GM23338 (cell line): ENCODE data around the gene GLRA1. TPM values are rescaled to one million over a fixed set of nuclear protein-coding genes. Genes with fewer than 3 reads are reported as not detected.

Source experiments
- CREB1 ChIP-seq: fragments of 250-450 bp; sonication (Bioruptor Pico); IDR thresholded peaks from 2 replicates; pipeline ENCODE4 v1.5.0; 2020; ENCODE audit warnings: low read depth, mild to moderate bottlenecking, moderate library complexity
- EZH2 ChIP-seq: fragments of 200-600 bp; sonication (generic); IDR thresholded peaks from one replicate; pipeline ENCODE4 v1.8.0; 2017; ENCODE audit warnings: antibody characterized with exemption, mild to moderate bottlenecking, low read depth; ENCODE audit not compliant: unreplicated experiment
- EZH2phosphoT487 ChIP-seq: fragments of 200-600 bp; sonication (generic); IDR thresholded peaks from one replicate; pipeline ENCODE4 v1.8.1; 2018; ENCODE audit warnings: antibody characterized with exemption; ENCODE audit not compliant: unreplicated experiment
- JUNB ChIP-seq: IDR thresholded peaks from one replicate; pipeline ENCODE4 v1.6.1; 2016; ENCODE audit warnings: antibody characterized with exemption; ENCODE audit not compliant: unreplicated experiment
- NANOG ChIP-seq: IDR thresholded peaks from 2 replicates; pipeline ENCODE4 v1.6.1; 2016; ENCODE audit warnings: antibody characterized with exemption, borderline replicate concordance
- POLR2AphosphoS5 ChIP-seq: IDR thresholded peaks from 2 replicates; pipeline ENCODE4 v1.6.1; 2016; ENCODE audit warnings: antibody characterized with exemption, low read depth
- REST ChIP-seq: IDR thresholded peaks from one replicate; pipeline ENCODE4 v1.6.1; 2018; ENCODE audit warnings: antibody characterized with exemption; ENCODE audit not compliant: unreplicated experiment
- STAT1 ChIP-seq: IDR thresholded peaks from one replicate; pipeline ENCODE4 v1.6.1; 2016; ENCODE audit warnings: antibody characterized with exemption; ENCODE audit not compliant: unreplicated experiment
- ZNF114 ChIP-seq: fragments of 250-450 bp; sonication (Bioruptor Pico); IDR thresholded peaks from 2 replicates; pipeline ENCODE4 v1.5.0; 2020; ENCODE audit warnings: mild to moderate bottlenecking, moderate library complexity
- ZNF331 ChIP-seq: fragments of 250-450 bp; sonication (Bioruptor Pico); IDR thresholded peaks from 2 replicates; pipeline ENCODE4 v1.5.0; 2020; ENCODE audit warnings: low read depth, mild to moderate bottlenecking, moderate library complexity
- ZNF462 ChIP-seq: fragments of 250-450 bp; sonication (Bioruptor Pico); IDR thresholded peaks from 2 replicates; pipeline ENCODE4 v1.5.0; 2020; ENCODE audit warnings: mild to moderate bottlenecking, moderate library complexity
- polyA plus RNA-seq: library from polyadenylated mRNA; unstranded; fragments of >200 nt; fragmentation: Nextera tagmentation; extraction: Ambion mirVana; gene quantifications from 2 replicates; pipeline ENCODE4 v1.2.1, GENCODE V29; 2016
- total RNA-seq: library from RNA; depleted of rRNA; stranded (reverse); fragments of >200 nt; shearing (Covaris generic); gene quantifications from 2 replicates; pipeline ENCODE4 v1.2.3, GENCODE V29; 2014
- TF ChIP-seq, protein P1 (sequence below): IDR thresholded peaks from 2 replicates; pipeline ENCODE4 v1.6.1; 2016; ENCODE audit warnings: antibody characterized with exemption

Gene GLRA1
- total and polyA plus RNA-seq, 2 experiments from 2014 or later: not detected

DNA sequence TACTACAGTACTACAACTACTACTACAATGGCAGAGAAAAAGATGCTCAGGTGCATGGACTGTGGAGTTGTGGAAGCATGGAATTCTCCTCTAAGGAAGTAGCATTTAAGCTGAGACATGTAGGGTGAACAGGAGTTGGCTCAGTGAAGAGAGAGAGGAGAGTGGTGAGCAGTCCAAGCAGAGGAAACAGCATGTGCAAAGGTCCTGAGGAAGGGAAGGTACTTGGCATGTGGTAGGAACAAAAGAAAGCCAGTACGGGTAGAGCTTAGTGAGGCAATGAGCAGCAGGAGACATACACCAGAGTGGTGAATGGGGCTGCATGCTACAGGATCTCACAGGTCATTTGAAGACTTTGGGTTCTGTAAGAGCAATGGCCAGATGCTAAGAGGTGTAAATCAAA, 41.4 kb upstream of the GLRA1 start (continued):
- TF ChIP-seq ZNF462: no peak
- TF ChIP-seq ZNF331: no peak
- TF ChIP-seq CREB1 (CRISPR knock-in tag): no peak
- TF ChIP-seq REST: no peak
- TF ChIP-seq EZH2phosphoT487: no peak
- TF ChIP-seq POLR2AphosphoS5: no peak
- TF ChIP-seq JUNB: no peak
- no peak for TF ChIP-seq NANOG
- no peak for TF ChIP-seq EZH2
- no peak for TF ChIP-seq STAT1
- TF ChIP-seq, protein P1, sequence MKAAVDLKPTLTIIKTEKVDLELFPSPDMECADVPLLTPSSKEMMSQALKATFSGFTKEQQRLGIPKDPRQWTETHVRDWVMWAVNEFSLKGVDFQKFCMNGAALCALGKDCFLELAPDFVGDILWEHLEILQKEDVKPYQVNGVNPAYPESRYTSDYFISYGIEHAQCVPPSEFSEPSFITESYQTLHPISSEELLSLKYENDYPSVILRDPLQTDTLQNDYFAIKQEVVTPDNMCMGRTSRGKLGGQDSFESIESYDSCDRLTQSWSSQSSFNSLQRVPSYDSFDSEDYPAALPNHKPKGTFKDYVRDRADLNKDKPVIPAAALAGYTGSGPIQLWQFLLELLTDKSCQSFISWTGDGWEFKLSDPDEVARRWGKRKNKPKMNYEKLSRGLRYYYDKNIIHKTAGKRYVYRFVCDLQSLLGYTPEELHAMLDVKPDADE: no peak
- TF ChIP-seq ZNF114 (CRISPR knock-in tag): no peak
